MCF 10A (cell line): ENCODE measurements around the gene HTR1E. TPM values are rescaled to one million over a fixed set of nuclear protein-coding genes. Genes with fewer than 3 reads are reported as not detected.

Experiments
- BruUV-seq: library from RNA; stranded (reverse); fragments of 400-500 nt; replicated peaks from 2 replicates; lab custom pipeline; 2021; lab: Mats Ljungman, UMichigan
- CTCF ChIA-PET: fragments of 300-600 bp; sonication (Branson Sonifier 250); formaldehyde crosslinking; extraction: SDS; loops from one replicate; lab custom pipeline; 2021; ENCODE audit warnings: antibody characterized with exemption, inconsistent platforms; lab: Yijun Ruan, JAX
- POLR2A ChIA-PET: fragments of 300-600, 350-650 bp; sonication (Branson Sonifier 250); formaldehyde crosslinking; extraction: SDS; loops from one replicate; lab custom pipeline; 2020; ENCODE audit warnings: antibody characterized with exemption, inconsistent platforms; lab: Yijun Ruan, JAX
- DNase-seq: peaks from one replicate; pipeline ENCODE4 v3.0.0-alpha.2; 2018; ENCODE audit not compliant: unreplicated experiment
- H3K27ac Mint-ChIP-seq: one replicate; pipeline ENCODE4 v1.8.0; 2022; ENCODE audit warnings: mild to moderate bottlenecking, low read depth, mixed read lengths; ENCODE audit not compliant: unreplicated experiment
- H3K27me3 Mint-ChIP-seq: one replicate; pipeline ENCODE4 v1.8.0; 2022; ENCODE audit warnings: mixed read lengths; ENCODE audit not compliant: insufficient read depth, unreplicated experiment
- H3K36me3 Mint-ChIP-seq: one replicate; pipeline ENCODE4 v1.8.0; 2022; ENCODE audit warnings: mild to moderate bottlenecking, moderate library complexity, mixed read lengths; ENCODE audit not compliant: insufficient read depth, unreplicated experiment
- H3K4me1 Mint-ChIP-seq: one replicate; pipeline ENCODE4 v1.8.0; 2022; ENCODE audit warnings: mixed read lengths; ENCODE audit not compliant: insufficient read depth, unreplicated experiment
- H3K4me3 Mint-ChIP-seq: one replicate; pipeline ENCODE4 v1.8.0; 2022; ENCODE audit warnings: mild to moderate bottlenecking, moderate library complexity, mixed read lengths; ENCODE audit not compliant: unreplicated experiment
- H3K9me3 Mint-ChIP-seq: one replicate; pipeline ENCODE4 v1.8.0; 2022; ENCODE audit warnings: mixed read lengths; ENCODE audit not compliant: unreplicated experiment
- intact Hi-C: fragments of 100-400 bp; cut with micrococcal nuclease; formaldehyde crosslinking; loops from 2 replicates; pipeline ENCODE4 v1.14.1; 2022
- total RNA-seq: library from RNA; stranded (reverse); gene quantifications from 2 replicates; pipeline ENCODE4 v1.2.3, GENCODE V29; 2022
- TF ChIP-seq, protein P1 (sequence below): fragments of 200-600 bp; IDR thresholded peaks from one replicate; pipeline ENCODE4 v1.8.0; 2022; ENCODE audit warnings: antibody characterized with exemption, mild to moderate bottlenecking; ENCODE audit not compliant: unreplicated experiment

HTR1E gene
- total RNA-seq, 1 experiment from 2014 or later: not detected

DNA sequence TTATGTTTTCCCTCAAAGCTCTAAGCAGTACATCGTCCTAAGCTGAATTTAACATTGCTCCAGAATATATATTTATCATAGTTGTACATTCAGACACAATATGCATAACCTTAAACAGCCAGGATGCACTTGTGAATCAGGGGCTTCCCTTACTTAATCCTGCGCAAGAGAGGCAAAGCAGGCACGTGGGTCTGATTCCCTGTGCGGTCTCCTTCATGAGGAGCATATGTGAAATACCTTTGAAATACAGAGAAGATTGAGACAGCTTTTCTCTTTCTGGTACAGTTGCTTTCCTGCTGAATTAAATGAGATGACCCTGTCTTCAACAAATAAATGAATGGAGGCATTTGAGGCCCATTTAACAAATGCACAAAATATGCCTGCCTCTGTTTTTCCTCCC, 1.5 kb downstream of the HTR1E start:
- DNase-seq: no peak
- no peak overlapping the region for H3K4me3 Mint-ChIP-seq
- no peaks in the 10 kb centered on the region for H3K9me3 Mint-ChIP-seq
- ChIA-PET CTCF (interaction anchor here (2.4 kb wide), 1 partner anchor 1017 kb away, joined by 9 read pairs; no protein-coding TSS in a partner anchor), POLR2A (no interaction called here)
- no peak overlapping the region for H3K27ac Mint-ChIP-seq
- peaks cover 7% of the 10 kb centered on the region for H3K4me1 Mint-ChIP-seq
- TF ChIP-seq, protein P1, sequence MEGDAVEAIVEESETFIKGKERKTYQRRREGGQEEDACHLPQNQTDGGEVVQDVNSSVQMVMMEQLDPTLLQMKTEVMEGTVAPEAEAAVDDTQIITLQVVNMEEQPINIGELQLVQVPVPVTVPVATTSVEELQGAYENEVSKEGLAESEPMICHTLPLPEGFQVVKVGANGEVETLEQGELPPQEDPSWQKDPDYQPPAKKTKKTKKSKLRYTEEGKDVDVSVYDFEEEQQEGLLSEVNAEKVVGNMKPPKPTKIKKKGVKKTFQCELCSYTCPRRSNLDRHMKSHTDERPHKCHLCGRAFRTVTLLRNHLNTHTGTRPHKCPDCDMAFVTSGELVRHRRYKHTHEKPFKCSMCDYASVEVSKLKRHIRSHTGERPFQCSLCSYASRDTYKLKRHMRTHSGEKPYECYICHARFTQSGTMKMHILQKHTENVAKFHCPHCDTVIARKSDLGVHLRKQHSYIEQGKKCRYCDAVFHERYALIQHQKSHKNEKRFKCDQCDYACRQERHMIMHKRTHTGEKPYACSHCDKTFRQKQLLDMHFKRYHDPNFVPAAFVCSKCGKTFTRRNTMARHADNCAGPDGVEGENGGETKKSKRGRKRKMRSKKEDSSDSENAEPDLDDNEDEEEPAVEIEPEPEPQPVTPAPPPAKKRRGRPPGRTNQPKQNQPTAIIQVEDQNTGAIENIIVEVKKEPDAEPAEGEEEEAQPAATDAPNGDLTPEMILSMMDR: no peak
- no peaks in the 10 kb centered on the region for H3K36me3 Mint-ChIP-seq
- no TSS peak for BruUV-seq
- intact Hi-C loops: no loop called here
- H3K27me3 Mint-ChIP-seq: peaks cover 60% of the 10 kb centered on the region

DNA sequence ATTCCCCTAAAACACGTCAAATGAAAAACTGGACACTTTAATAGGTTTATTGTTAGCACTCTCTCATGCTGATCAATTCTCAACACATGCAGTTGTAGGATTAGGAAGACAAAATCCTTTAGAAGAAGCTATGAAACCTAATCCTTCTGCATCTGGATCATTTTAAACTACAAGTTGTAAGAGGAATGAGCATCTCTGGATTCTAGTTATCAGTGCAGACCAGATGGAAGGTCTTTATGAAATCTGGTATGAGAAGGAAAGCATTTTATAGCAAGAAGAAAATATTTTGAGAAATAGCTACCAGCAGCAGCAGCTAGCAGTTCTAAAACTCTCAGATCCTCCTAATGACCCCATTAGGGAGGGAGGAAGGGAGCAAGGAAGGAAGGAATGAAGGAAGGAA, 4.1 kb downstream of the HTR1E start:
- DNase-seq: no peak
- TF ChIP-seq, protein P1: no peak
- Mint-ChIP-seq H3K4me3 (no peak overlapping the region), H3K36me3 (no peaks in the 10 kb centered on the region), H3K27me3 (peaks cover 34% of the 10 kb centered on the region), H3K27ac (no peak overlapping the region), H3K9me3 (no peaks in the 10 kb centered on the region), H3K4me1 (peaks cover 7% of the 10 kb centered on the region)
- POLR2A ChIA-PET: no interaction called here
- no TSS peak for BruUV-seq
- intact Hi-C loops: no loop called here
- CTCF ChIA-PET: no interaction called here

DNA sequence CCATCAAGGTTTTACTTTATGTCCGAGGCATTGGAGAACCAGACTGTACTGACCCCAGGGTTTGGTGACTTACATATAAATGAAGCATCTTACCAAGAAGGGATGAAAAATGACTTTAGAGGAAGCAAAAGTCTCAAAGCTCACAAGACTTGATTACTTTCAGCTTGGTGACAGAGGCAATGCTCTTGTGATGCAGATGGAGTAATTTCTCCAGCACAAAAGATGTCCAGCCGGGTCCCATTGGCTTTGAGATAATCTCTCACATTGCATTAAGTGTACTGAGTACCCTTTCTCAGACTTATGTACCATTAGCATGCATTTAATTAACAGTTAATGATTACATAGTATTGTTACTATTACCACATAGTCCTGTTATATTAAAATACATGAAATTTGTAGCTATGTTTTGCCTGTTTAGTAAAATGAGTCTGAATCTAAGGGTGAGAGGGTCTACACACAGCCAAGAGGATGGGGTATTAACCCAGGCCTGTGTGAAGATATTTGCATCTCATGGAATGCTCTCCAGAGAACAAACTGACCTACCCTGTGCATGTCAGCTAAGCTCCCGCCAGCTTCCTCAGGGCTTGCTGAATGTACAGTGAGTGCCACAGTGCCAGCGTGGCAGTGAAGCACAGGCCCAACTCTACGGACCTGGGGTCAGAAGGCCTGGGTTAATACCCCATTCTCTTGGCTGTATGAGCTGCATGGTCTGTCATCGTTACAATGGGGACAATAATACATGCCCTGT, 5.6 kb downstream of the HTR1E start:
- ChIA-PET POLR2A (no interaction called here), CTCF (interaction anchor here (0.8 to 1.1 kb wide), 2 partner anchors 1020 to 1021 kb away, joined by 3 to 4 read pairs; no protein-coding TSS in a partner anchor)
- TF ChIP-seq, protein P1: no peak
- H3K27me3 Mint-ChIP-seq: peaks cover 20% of the 10 kb centered on the region
- no peaks in the 10 kb centered on the region for H3K4me1 Mint-ChIP-seq
- H3K36me3 Mint-ChIP-seq: no peaks in the 10 kb centered on the region
- no peaks in the 10 kb centered on the region for H3K9me3 Mint-ChIP-seq
- intact Hi-C loops: no loop called here
- no TSS peak for BruUV-seq
- H3K4me3 Mint-ChIP-seq: no peak overlapping the region
- no peak overlapping the region for H3K27ac Mint-ChIP-seq
- no peak for DNase-seq

DNA sequence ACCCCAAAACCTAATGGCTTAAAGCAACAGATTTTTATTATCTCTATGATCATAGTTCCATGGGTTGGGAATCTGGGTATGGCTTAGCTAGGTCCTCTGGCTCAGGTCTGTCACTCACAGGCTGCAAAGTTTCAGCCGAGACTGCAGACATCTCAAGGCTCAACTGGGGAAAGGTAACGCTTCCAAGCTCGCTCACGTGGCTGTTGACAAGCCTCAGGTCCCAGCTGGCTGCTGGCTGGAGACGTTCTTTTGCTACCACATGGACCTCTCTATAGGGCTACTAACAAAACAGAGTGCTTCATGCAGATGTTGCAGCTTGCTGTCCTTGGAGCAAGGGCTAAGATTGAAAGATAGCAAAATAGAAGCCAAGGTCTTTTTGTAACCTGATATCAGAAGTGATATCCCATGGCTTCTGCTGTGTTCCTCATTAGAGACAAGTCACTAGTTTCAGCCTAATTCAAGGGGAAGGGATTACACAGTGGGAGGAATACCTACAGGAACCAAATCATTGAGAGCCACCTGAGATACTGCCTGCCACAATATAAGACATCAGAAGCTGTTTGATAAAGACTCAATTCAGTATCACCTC, 6.6 kb downstream of the HTR1E start:
- TF ChIP-seq, protein P1: no peak
- H3K4me1 Mint-ChIP-seq: no peaks in the 10 kb centered on the region
- no peak overlapping the region for H3K4me3 Mint-ChIP-seq
- no peaks in the 10 kb centered on the region for H3K9me3 Mint-ChIP-seq
- H3K27me3 Mint-ChIP-seq: peaks cover 14% of the 10 kb centered on the region
- no TSS peak for BruUV-seq
- intact Hi-C loops: no loop called here
- POLR2A ChIA-PET: no interaction called here
- no peak for DNase-seq
- CTCF ChIA-PET: interaction anchor here (0.8 kb wide), 1 partner anchor 1021 kb away, joined by 3 read pairs; no protein-coding TSS in a partner anchor
- H3K27ac Mint-ChIP-seq: no peak overlapping the region
- H3K36me3 Mint-ChIP-seq: no peaks in the 10 kb centered on the region
